ENCODE measurements around the gene HDAC6. TPM values are rescaled to one million over a fixed set of nuclear protein-coding genes. Genes with fewer than 3 reads are reported as not detected.

The HDAC6 gene
- total RNA-seq = 30.6 and 34.2 TPM in 2 replicates

GRCh38 chrX:48801280-48802088 lies at the start of gene HDAC6:
Gene HDAC6 (plus strand): TSS chrX:48802067. CDS start chrX:48802693, 626 bp downstream.

GRCh38 chrX:48761674-48762471 lies 40.0 kb upstream of the HDAC6 start, which contains the start of gene GLOD5:
Gene GLOD5 (plus strand): TSS chrX:48761747. CDS start chrX:48761791, 44 bp downstream.

GRCh38 chrX:48786341-48786800 lies 15.5 kb upstream of the HDAC6 start, which contains the start of gene GATA1:
Gene GATA1 (plus strand): TSS chrX:48786590. CDS start chrX:48791110, 4,520 bp downstream.

GRCh38 chrX:48826135-48826875 lies 24.4 kb downstream of the HDAC6 start, which contains the start of gene ERAS:
Gene ERAS (plus strand): TSS chrX:48826513. CDS start chrX:48829124, 2,611 bp downstream.

GRCh38 chrX:48835524-48836329 lies 33.9 kb downstream of the HDAC6 start, which contains the start of gene PCSK1N:
Gene PCSK1N (minus strand): TSS chrX:48835610. CDS start chrX:48835532, 78 bp downstream.

Other genes starting within 250 kb of the HDAC6 start
- gene RBM3, start 227.6 kb upstream of the HDAC6 start, total RNA-seq = 133 and 321 TPM in 2 replicates
- 87.4 and 109 TPM in 2 replicates for gene WDR13, start 204.6 kb upstream of the HDAC6 start, total RNA-seq
- 0.22 and 0.25 TPM in 2 replicates for gene WAS, start 118.3 kb upstream of the HDAC6 start, total RNA-seq
- 3.2 and 14.1 TPM in 2 replicates for gene SUV39H1, start 105.3 kb upstream of the HDAC6 start, total RNA-seq
- gene GLOD5, start 40.3 kb upstream of the HDAC6 start, total RNA-seq = not detected in 2 replicates
- gene GATA1, start 15.5 kb upstream of the HDAC6 start, total RNA-seq = not detected in 2 replicates
- not detected in 2 replicates for gene ERAS, start 24.4 kb downstream of the HDAC6 start, total RNA-seq
- gene PCSK1N, start 33.5 kb downstream of the HDAC6 start, total RNA-seq = 2.9 TPM in 1 of 2 replicates, not detected in the other
- gene TIMM17B, start 95.7 kb downstream of the HDAC6 start, total RNA-seq = 36.4 and 39.3 TPM in 2 replicates
- 61.5 and 89.0 TPM in 2 replicates for gene PQBP1, start 95.9 kb downstream of the HDAC6 start, total RNA-seq
- 13.9 and 14.6 TPM in 2 replicates for gene SLC35A2, start 109.6 kb downstream of the HDAC6 start, total RNA-seq
- 6.2 and 7.0 TPM in 2 replicates for gene PIM2, start 117.0 kb downstream of the HDAC6 start, total RNA-seq
- 37.0 and 40.7 TPM in 2 replicates for gene OTUD5, start 155.5 kb downstream of the HDAC6 start, total RNA-seq
- 0.33 and 1.2 TPM in 2 replicates for gene KCND1, start 169.8 kb downstream of the HDAC6 start, total RNA-seq
- gene GRIPAP1, start 200.2 kb downstream of the HDAC6 start, total RNA-seq = 23.1 and 29.9 TPM in 2 replicates
- gene TFE3, start 241.3 kb downstream of the HDAC6 start, total RNA-seq = 42.5 and 42.7 TPM in 2 replicates